Measurements from ENCODE around the gene PTPRQ.
"Not testable (repeated sequence)": the region's sequence is repeated elsewhere in the genome, so short reads cannot be mapped to it uniquely, and the experiment has no call there.

Gene PTPRQ

GRCh38 chr12:80648881-80649280 is 204.8 kb downstream of the PTPRQ start:
- DNase-seq (ENCODE audit: low read depth) = no peak

DNA sequence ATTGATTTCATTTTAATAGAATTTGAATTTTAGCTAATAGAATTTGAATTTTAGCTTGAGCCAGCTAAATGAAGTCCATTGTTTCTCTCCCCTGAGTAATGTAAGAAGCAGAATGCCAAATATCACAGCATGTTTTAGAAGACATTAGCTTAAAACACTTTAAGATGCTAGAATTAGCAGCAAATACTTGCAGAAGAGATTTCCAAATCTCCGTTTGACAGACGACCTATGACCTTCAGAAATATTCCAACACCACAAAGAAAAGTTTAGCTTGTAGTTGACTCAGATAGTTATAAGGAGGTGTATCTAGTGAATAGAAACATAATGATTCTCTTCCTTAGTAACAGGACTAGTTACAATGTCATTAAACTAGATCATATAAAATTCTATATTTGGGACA is 211.7 kb downstream of the PTPRQ start:
- no peak for DNase-seq (ENCODE audit: low read depth)

DNA sequence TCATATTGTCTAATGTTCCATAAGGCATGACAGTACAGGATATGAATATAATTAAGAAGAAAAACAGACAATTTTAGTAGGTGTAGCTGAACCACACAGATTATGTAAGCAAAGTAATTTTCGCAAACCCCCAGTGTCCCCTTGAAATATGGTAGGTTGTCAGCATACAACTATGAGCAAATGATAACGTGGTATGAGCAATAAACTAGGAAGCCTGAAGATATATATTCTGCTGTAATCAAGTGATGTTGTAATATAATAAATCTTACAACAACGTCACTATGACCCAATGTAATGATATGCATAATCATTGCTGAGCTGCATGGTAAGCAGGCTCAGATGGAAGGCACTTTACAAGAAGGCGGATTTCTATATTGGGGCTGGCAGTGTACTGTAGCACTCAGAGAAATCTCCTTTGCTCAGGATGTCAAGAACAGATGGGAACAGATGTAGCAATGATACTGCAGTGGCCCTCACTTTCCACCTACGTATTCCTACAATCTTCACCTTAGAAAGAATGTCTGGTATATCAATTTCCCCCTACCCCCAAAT is 215.6 kb downstream of the PTPRQ start:
- DNase-seq (ENCODE audit: low read depth) = no peak

DNA sequence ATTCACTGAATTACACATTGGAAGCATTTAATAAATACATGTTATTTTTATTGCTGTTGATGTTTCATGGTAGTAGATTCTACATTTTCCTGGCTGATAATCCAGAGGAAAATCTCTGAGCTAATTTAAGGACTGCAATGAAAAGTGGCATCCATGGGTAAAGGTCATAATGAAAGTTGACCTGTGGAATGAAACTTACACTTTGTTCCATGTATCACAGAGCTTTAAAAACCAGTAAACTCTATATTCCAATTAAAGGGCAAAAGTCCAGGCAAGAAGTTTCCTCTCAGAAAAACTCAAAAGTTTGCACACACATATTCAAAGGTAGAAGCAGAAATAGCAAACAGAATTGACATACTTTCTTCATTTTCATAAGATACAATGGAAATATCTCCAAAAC is 218.6 kb downstream of the PTPRQ start:
- DNase-seq (ENCODE audit: low read depth) = no peak

DNA sequence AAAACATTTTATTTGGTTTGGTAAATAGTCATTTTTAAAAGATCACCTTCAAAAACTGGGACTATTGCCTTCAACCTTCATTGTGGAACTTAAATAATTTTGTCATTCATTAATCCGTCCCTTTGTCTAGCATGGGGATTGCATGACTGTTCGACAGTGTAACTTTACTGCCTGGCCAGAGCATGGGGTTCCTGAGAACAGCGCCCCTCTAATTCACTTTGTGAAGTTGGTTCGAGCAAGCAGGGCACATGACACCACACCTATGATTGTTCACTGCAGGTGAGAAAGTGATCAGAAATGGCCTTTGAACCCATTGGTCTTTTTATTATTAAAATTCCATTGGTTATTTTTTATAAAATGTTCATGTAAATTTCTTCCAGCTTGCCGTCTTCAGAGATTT is 226.2 kb downstream of the PTPRQ start:
- DNase-seq (ENCODE audit: low read depth) = no peak

GRCh38 chr12:80676042-80676636 is 232.1 kb downstream of the PTPRQ start:
- not testable (repeated sequence) for DNase-seq (ENCODE audit: low read depth)

DNA sequence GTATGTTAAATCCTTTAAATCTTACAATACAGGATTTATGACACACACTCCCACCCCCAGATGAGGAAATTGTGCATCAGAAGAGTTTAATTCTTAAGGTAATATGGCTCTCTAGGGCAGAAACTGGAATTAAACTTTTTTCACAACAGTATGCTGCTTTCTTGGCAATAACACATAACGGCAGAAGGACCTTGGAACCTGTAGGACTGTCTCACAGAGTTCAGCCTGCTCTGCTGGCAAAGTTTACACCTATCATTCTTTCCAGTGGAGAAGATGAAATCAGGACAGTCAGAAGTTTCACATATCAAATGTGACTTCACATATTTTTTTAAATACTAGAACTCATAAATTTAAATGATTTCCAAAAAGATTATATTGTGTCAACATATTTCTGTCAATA is 232.8 kb downstream of the PTPRQ start:
- DNase-seq (ENCODE audit: low read depth) = no peak

GRCh38 chr12:80677994-80678393 is 234.0 kb downstream of the PTPRQ start:
- DNase-seq (ENCODE audit: low read depth) = no peak

- no peak for DNase-seq (ENCODE audit: low read depth)
Observed at GRCh38 chr12:80679346-80680131, 235.5 kb downstream of the PTPRQ start.

DNA sequence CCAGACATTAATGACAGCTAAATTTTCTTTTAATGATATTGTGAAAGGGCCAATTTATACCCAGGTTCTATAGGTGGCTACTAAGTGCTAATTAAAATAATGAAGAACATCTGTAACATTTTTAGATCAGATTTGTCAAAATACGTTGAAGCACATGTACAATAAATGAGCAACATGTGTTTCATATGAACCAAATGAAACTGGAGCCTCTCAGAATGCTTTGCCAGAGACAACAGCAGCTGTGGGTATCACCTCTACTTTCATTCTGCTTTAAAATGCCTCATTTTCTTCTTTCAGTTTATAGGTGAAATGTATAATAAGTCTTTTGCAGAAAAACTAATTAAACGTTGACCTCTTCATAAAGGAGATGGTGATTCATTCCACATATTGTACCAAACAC is 237.3 kb downstream of the PTPRQ start:
- DNase-seq (ENCODE audit: low read depth) = no peak

GRCh38 chr12:80681786-80682185 is 237.8 kb downstream of the PTPRQ start:
- DNase-seq (ENCODE audit: low read depth) = no peak

GRCh38 chr12:80684077-80684495 is 240.1 kb downstream of the PTPRQ start:
- no peak for DNase-seq (ENCODE audit: low read depth)

DNA sequence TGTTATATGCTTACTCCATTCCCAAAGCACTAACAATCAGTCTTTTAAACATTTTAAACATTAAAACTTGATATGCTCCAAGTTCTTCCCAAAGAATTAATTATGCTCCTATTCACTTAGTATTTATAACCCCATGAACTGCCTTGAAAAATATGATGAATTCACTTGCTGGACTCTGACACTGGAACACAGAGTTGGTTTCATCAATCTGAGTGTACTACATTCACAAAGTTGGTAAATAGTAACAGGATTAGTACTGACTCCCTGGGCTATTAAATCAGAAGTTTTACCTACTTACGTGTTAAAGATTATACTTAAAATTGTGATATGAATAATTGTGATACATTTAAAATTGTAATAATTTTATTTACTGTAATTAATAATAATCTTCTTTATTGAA is 246.1 kb downstream of the PTPRQ start:
- DNase-seq (ENCODE audit: low read depth) = no peak

- DNase-seq (ENCODE audit: low read depth) = no peak
Observed at GRCh38 chr12:80690513-80690912, 246.5 kb downstream of the PTPRQ start.

DNA sequence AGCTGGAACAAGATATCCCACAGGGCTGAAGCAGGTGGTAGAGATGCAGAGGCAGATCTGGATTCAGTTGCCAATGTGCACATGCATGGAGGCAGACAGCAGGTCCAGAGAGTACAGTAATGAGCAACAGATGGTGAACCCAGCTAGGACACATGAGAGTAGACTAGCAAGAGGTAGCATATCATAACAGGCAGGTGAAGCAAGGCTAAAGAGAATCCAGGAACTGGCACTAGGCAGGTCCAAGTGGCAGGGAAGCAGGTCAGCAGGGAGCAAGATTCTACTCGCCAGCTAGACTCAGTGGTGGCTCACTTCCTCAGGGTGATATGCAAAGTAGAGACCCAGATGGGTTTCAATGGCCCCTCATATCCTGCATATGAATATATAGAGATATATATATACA is 248.1 kb downstream of the PTPRQ start:
- no peak for DNase-seq (ENCODE audit: low read depth)

DNA sequence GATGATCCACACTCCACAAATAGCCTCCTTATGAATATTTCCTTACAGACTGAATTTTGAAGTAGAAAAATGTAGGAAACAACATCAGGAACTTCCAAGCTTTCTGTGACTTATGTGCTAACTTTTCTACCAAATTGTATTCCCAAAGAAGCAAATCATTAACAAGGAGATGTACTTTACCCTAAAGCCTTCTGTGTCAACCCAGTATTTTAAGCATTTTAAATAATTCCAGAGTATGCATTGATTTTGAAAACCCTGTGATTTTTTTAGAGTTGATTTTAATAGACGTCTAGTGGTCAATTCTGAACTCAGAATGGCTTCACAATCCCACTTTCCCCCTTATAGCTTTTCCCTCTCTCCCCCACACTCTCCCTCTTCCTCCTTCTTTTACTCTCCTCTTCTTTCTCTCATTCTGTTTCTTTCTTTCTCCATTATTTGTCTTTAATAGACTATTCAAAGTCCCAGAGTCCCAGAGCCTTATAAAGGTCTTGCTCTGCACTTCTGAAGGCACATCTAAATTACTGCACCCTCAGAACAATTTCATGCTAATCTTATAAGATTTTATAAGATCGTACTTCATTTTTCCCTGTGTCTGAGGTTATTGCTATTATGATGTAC is 253.3 kb downstream of the PTPRQ start:
- DNase-seq (ENCODE audit: low read depth) = no peak

DNA sequence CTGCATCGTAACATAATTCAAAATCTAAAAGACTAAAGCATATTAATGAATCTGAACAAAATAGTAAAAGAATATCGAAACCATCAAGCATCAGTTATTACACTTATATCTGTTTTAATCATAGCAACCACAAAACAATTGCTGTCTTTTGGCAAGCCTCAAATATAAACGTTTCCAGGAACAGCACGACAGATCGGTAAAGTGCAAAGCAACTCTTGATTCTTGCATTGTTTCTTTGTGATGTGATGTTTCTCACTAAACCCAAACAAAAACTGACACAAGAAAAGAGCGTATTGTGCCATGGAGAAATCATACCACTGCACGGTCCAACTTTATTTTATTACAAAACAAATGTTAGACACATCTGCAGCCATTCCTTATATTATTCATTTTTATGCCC is 254.2 kb downstream of the PTPRQ start:
- DNase-seq (ENCODE audit: low read depth) = no peak

DNA sequence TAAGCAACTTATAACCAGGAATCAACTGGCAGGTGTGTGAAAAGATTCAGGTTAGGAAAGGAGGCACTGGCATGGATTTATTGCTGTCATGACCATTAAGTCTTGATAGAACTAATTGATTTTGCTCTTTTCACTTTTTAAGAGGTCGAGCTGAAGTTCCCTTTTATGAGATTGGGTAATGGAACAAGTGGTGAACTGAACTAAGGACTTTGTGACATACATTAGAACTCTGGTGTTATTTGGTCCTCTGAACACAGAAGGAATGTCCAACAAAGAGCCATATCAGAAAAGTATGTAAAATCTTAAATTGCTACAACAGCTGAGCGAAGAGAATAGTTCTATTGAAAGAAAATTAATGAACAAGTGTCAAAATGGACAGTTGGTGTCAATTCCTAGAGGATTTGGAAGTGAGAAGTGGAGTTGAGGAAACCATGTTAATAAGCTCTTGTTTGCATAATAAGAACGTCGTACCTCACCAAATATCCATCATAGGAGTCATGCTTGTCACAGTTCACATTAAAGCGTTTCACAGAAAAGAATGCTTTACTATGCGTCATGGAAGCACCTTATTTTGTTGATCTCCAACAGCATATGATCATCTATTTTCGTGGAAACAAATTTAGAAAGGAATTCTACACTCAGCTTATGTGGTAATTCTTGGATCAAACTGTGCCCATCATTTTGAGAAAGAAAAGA is 255.0 kb downstream of the PTPRQ start:
- DNase-seq (ENCODE audit: low read depth) = no peak

GRCh38 chr12:80700327-80700726 is 256.3 kb downstream of the PTPRQ start:
- DNase-seq (ENCODE audit: low read depth) = no peak

GRCh38 chr12:80701388-80701787 is 257.4 kb downstream of the PTPRQ start:
- no peak for DNase-seq (ENCODE audit: low read depth)

GRCh38 chr12:80702889-80703805 is 259.1 kb downstream of the PTPRQ start:
- DNase-seq (ENCODE audit: low read depth) = no peak

All from stimulated activated CD8-positive, alpha-beta memory T cell treated with anti-CD3 and anti-CD28 coated beads, Interleukin-15, amount 100 ng/mL, for 1 hour (primary cell).